GM03348 (cell line): Measurements from ENCODE around the gene IQCH.
"Not testable (repeated sequence)": the region's sequence is repeated elsewhere in the genome, so short reads cannot be mapped to it uniquely, and the experiment has no call there.

ENCODE experiments used
- DNase-seq: peaks from one replicate; pipeline ENCODE4 v3.0.0; 2012; ENCODE audit warnings: low spot score

Gene IQCH

DNA sequence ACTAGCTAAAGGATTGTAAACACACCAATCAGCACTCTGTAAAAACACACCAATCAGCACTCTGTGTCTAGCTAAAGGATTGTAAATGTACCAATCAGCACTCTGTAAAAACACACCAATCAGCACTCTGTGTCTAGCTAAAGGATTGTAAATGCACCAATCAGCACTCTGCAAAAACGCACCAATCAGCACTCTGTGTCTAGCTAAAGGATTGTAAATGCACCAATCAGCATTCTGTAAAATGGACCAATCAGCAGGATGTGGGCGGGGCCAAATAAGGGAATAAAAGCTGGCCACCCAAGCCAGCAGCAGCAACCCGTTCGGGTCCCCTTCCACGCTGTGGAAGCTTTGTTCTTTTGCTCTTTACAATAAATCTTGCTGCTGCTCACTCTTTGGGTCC is 8.0 kb upstream of the IQCH start:
- DNase-seq: not testable (repeated sequence)

DNA sequence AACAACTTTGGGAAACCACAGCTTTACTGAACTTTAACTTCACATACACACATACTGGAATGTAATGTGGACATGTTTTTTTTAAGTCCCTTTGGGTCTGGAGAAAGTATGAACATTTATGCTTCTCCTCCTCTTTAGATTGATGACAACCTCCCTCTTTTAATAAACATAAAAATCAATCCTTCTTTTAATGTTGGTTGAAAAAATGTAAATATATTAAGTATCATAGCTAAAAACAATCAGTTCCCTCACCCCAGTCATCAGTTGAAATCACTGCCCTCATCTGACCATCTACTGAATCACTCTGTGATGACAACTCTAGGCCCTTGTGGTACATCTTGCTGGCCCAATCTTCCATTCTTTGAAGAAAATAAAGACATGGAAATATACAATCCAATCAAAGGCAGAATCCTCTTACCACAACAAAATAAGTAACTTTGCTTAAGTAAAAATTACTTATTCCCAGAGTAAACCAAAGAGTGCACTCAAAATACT is 6.5 kb upstream of the IQCH start:
- DNase-seq: peak; percentile 26

DNA sequence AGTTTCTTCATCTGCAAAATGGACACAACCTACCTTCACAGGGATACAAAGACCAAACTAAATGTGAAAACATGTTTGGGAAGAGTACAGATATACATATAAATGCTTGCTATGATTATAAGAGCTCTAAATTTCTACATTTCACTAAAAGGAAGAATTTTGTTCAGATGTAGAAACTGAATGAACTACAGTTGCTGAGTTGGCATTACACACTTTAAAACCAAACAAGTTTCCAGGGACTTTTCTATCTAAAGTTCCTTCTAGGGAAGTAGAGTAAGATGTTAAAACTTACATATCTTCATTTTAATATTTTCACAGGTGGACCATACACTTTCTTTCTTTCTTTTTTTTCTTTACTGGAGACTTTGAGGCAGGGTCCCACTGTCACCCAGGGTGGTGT is 4.8 kb upstream of the IQCH start:
- no peak for DNase-seq

DNA sequence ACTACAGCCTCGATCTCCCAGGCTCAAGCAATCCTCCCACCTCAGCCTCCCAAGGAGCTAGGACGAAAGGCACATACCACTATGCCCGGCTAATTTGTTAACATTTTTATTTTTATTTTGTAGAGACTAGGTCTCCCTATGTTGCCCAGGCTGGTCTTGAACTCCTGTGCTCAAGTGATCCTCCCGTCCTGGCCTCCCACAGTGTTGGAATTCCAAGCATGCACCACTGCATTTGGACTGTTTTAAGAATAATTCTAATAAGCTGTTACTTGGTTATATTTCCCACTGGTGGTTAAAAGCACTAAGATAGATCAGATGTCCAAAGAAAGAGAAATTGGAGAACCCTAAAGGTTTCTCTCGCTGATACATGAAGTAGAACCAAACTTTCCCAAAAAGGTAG is 3.3 kb upstream of the IQCH start:
- DNase-seq: no peak

DNA sequence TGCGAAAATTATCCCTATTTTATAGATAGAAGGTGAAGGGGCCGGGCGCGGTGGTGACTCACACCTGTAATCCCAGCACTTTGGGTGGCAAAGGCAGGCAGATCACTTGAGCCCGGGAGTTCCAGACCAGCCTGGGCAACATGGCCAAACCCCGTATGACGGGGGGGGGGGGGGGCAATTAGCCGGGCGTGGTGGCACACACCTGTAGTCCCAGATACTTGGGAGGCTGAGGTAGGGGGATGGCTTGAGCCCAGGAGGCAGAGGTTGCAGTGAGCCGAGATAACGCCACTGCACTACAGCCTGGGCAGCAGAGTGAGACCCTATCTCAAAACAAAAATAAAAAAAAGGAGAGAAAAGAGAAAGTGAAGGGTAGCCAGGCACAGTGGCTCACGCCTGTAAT is 1.5 kb upstream of the IQCH start:
- DNase-seq: no peak

DNA sequence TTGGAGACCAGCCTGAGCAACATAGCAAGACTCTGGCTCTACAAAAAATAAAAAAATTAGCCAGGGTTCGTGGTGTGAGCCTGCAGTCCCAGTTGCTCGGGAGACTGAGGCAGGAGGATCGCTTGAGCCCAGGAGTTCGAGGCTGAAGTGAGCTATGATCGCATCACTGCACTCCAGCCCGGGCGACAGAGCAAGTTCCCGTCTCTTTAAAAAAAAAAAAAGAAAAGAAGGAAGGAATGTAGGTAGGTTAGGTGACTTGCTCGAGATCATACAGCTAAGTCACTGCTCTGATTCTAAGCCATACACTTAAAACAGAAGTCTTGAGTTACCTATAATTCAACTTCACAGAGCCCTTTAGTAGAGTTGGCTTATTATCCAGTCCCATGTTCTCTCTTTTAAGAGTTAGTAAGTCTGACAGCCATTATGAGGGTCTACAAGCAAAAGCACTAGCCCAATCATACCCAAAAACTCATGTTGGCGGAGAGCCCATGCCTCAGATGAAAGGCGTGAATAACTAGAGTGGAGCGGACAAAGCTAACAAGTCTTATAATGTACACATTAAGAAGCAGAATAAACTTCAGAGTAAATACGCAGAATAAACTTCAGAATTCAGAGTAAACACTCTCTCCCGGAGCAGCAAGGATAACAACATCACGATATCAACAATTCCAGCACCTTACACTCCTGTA is 893 bp upstream of the IQCH start:
- no peak for DNase-seq

DNA sequence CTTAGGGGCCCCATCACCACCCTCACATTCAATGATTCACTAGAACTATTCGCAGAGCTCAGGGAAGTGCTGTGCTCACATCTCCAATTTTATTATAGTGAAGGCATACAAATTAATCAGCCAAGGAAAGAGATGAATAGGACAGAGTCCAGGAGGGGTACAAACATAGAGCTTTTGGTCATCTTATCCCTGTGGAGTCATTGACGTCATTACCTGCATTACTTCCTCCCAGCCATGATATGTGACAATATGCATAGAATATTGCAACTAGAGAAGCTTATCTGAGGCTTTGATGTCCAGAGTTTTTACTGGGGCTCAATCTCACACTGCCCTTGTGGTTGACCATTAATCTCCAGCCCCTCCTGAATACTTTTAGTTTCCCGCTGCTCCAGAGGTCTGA is 1.5 kb downstream of the IQCH start:
- DNase-seq: no peak

DNA sequence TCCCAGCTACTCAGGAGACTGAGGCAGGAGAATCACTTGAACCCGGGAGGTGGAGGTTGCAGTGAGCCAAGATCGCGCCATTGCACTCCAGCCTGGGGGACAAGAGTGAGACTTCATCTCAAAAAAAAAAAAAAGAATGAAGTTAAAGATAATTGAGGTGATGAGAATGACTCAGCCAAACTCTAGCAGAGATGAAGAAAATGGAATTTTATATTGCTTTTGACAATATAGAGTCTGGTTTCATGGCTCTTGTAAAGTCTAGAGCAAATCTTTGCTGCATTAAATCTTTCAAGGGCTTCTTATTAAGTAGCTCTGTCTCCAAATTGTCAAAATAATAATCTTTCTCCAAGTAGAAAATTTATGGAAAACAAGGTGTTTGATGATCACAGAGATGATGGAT is 3.8 kb downstream of the IQCH start:
- DNase-seq: not testable (repeated sequence)

DNA sequence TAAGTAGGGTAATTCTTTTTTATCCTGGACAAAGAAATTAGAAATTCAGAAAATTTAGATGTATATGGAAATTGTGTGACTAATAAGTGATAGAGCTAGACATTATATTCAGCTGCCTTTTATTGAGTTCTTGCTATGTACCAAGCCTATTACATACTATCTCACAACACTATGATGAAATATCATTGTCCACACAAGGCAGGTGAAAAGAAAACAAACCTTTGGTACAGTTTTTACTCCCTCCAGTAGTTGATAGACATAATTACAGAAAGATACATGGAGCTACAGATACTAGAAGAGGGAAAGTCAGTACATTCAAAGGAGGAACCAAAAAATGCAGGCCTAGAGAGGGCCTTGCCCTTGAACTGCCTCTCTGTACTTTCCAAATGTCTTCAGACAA is 4.8 kb downstream of the IQCH start:
- no peak for DNase-seq

DNA sequence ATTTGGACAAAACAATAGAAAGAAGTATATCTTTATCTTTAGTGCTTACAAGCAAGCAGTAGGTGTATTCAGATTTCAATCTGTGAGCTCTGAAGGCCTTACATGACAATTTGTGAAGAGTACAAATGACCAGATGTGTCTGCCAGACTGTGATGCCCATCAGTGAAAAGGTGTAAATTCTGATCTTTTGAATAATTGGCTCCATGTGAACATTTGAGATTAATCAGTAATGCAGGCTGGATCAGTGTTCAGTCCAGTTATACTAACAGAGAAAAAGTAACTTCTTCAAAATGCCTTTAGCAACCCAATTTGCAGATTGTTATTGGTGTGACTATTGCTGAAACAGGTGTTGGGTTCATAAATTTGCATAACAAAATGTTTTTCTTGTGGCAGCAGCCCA is 5.2 kb downstream of the IQCH start:
- no peak for DNase-seq

DNA sequence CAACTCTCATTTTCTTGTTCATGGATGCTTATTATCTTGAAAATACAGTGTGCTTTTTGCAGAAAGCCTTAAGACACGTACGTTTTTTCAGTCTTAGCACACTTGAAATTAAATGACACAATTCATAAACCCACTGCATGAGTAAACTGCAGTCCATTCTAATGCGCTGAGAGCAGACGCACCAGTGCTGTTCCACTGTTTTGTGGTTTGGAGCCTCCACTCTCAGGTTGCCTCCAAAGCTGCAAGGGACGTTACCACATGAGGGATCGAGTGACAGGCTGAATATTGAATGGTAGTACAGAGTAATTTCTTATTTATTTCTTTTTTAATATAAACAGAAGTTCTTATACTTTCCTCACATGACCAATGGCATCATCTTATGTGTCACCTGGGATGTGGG is 12.3 kb downstream of the IQCH start:
- no peak for DNase-seq

DNA sequence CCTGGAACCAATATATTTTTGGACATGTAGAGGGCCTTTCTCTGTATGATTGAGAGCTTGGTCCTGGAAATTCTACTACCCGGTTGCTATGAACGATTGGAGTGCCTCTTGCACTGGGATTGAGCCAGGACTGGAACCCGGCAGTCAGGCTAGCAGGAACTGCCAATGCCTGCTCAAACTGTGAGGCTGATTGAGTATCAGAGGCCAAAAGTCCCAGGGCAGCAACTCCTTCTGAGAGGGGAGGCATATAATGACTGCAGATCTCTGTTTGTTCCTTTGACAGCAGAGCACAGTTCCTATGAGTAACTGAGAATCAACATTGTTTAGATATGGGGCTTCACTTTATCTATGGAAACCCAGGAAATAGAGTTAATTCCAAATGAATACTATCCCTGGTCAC is 12.9 kb downstream of the IQCH start:
- DNase-seq: no peak

DNA sequence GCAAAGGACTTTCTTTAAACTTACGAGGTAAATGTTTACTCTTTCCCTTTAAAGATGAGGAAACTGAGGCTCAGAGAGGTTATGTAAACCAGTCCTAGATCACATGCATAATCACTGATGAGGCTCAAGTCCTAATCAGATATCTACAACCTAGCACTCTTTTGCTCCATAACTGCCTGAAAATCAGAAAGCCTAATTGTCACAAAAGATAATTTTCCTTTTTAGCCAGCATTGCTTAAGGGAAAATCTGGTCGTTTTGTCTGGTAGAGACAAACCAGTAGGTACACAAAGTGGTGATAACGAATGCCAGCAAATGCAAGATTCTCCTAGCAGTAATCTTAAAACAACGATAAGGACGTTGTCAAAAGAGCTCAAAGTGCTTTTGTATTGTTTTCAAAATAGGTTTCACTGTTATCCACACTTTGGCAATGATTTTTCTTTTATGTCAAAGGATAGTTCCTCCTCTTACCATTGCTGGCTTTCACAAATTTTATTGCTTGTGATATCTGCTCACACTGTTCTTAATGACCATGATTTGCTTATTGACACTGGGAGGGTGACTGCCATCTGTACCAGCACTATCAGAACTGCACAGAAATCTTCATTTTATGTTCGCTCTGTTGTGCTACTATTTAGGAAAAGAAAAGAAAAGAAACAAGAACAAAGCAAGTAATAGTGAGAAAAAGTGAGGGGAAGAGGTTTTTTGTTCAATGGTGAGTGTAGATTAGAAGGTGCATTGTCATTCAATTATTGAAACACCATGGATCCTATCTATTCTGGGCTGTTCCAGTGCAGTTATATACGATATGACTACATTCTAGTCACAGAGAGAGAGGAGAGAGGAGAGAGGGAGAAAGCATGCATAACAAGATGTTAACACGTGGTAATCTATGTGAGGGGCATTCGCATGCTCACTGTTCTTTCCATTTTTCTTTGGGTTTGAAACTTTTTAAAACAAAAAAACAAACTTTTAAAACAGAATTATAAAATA is 13.7 kb downstream of the IQCH start:
- no peak for DNase-seq

DNA sequence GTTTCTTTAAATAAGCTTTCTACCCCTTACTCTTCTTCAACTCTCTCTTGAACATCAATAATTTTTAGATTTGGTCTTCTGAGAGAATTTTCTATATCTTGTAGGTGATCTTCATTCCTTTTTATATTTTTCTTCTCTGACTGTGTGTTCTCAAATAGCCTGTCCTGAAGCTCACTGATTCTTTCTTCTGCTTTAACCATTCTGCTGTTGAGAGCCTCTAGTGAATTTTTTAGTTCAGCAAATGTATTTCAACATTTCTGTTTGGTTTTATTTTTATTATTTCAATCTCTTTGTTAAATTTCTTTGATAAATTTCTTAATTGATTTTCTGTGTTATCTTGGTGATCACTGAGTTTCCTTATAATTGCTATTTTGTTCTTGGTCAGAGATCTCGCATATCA is 19.6 kb downstream of the IQCH start:
- DNase-seq: no peak

DNA sequence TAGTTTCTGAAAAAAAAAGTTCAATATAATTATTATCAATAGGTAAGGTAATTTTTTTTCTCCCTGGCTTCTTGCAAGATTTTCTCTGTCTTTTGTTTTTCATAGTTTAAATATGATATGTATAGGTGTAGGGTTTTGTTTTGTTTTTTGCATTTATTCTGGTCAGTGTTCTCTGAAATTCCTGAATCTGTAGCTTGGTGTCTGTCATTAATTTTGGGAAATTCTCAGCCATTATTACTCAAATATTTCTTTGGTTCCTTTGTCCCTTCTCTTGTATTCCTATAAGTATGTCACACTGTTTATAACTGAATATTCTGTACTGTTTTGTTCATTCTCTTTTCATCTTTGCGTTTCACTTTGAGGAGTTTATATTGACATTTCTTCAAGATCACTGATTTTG is 22.1 kb downstream of the IQCH start:
- DNase-seq: no peak

DNA sequence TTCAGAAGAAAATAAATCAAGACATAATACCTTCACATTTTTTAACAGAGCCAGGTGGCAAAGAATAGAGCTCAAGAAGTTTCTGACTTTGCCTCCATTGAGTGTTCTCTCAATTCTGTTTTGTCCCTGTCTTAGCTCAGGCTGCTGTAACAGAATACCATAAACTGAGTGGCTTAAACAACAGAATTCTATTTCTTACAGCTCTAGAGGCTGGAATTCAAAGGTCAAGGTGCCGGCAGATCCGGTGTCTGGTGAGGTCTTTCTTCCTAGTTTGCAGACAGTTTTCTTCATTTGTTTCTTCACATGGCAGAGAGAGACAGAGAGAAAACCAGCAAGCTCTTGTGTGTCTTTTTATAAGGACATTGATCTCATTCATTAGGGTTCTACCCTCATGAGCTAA is 25.6 kb downstream of the IQCH start:
- no peak for DNase-seq

DNA sequence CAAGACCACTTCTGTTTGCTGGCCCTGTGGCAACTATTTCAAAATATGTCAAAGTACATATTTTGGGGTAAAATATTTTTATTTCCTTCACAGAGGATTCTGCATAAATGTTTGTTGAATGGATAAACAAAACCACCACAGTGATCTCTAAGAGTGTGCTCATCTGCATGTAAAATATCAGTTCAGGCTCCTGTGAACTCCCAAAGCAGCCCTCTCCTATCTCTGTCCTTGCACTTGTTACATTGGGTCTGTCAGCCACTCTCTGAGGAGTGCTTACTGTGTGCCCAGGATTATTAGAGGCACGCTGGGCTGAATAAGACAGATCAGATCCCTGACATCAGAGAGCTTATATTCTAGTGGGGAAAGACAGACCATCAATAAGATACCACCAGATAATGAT is 27.1 kb downstream of the IQCH start:
- no peak for DNase-seq

DNA sequence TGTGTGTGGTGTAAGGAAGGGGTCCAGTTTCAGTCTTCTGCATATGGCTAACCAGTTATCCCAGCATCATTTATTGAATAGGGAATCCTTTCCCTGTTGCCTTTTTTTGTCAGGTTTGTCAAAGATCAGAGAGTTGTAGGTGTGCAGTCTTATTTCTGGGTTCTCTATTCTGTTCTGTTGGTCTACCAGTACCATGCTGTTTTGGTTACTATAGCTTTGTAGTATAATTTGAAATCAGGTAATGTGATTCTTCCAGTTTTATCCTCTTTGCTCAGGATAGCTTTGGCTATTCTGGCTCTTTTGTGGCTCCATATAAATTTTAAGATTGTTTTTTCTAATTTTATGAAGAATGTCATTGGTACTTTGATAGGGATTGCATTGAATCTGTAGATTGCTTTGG is 31.0 kb downstream of the IQCH start:
- DNase-seq: not testable (repeated sequence)

DNA sequence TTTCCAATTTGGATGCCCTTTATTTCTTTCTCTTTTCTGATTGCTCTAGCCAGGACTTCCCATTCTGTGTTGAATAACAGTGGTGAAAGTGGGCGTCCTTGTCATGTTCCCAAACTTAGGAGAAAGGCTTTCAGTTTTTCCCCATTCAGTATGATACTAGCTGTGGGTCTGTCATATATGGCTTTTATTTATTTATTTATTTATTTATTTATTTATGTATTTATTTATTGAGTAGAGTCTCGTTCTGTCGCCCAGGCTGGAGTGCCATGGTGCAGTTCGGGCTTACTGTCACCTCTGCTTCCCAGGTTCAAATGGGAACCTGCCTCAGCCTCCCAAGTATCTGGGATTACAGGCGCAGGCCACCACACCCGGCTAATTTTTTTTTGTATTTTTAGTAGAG is 31.8 kb downstream of the IQCH start:
- not testable (repeated sequence) for DNase-seq

DNA sequence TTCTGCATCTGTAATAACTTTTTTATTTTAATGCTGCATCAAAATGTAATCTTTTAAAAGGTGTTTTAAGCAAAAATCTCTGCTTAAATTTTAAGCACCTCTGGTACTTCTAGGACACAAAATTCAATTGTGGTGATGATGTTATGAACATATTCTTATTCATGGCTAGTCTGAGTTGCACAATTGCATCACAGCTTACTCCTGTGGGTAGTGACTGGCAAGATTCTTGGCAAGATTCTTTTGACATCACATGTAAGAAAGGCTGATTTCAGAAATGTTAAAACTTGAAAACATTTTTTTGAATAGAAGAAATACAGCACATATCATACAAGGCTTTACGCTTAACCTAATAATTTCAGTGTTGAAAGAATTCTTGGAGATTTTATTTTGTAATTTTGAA is 35.7 kb downstream of the IQCH start:
- no peak for DNase-seq

DNA sequence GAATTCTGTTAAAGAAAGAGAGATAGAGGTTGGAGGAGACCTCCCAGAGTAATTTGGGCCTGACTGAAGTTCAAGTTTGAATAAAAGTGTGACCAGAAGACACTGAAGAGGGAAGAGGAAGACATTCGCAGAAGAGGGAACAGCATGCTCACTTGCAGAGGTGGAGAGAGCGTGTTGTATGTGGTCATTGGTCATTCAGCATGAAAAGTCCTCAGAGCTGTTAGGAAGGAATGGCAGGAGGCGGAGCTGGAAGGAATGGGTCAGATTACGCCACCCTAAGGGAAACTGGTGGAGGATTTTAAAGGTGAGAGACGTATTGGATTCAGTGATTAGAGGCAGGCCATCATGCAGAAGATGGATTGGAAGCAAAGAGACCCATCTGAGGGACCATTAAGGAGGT is 41.6 kb downstream of the IQCH start:
- DNase-seq: no peak

DNA sequence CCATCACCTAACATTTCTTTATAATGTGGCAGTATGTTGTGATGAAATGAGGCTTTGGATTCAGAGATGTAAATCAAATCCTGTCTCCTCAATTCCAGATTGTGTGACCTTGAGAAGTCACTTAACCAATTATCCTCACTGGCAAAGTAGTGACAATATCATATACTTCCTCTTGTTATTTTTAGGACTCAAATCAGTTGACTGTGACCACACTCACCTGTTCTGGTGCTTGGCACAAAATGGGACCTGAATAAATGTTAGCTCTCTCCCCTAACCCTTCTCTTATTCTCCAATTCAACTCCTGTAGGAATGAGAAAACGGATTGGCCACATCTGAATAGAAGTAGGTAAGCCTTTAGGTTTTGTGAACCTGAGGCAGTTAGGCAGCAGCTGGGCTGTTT is 42.1 kb downstream of the IQCH start:
- DNase-seq: no peak

DNA sequence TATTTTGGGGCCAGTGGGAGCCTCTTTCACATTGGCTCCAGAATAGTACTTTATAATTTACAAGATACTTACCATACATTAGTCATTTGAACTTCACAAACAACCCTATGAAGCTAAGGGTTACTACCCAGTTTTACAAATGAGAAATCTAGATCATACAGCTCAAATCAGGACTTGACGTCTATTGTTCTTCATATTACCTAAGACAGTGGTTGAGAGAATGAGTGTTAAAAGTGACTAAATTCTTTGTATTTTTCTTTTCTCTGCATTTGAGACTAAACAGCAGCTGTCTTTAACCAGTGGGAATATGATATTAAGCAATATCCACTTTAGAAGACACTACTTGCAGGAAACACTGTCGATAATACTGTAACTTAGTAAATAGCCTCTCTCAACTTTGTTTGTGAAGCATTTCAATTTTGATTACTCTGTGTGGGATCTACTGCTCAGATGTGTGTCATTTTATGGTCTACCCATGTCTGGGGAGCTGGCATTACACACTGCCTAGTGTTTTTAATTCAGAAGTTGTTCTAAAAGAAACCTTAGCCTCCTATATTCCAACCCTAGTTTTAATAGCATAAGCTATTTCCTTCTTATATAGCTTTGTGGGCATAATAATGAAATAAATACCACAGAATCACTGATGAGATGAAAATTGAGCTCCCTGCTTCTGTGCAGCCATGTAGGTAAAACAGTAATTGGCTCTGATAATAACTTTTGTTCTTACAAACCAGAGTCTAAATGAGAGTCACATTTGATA is 45.9 kb downstream of the IQCH start:
- no peak for DNase-seq
